Hepatic stellate cell (primary cell): Measurements from ENCODE around the gene ARVCF.
"Not testable (repeated sequence)": the region's sequence is repeated elsewhere in the genome, so short reads cannot be mapped to it uniquely, and the experiment has no call there.

Source experiments
- DNase-seq: peaks from one replicate; pipeline ENCODE4 v3.0.0; 2011; ENCODE audit warnings: low spot score

Gene ARVCF

DNA sequence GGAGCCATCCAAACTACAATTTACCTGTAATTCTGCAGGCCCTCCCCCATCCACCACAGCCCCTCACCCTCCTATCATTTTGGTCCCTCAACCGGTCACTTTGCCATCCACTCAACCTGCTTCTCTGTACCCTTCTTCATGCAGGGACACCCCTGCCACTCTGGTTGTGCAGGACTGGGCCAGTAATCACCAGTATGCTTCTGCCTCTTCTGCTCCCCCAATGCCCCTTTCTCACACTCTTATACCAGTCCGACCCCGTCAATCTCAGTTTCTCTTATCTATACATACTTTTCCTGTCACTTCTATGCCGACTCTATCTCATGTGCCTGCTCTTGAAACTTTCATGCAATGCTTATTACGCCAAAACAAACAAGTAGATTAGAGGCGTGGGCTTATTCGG lies 80.1 kb downstream of the ARVCF start:
- DNase-seq: no peak

DNA sequence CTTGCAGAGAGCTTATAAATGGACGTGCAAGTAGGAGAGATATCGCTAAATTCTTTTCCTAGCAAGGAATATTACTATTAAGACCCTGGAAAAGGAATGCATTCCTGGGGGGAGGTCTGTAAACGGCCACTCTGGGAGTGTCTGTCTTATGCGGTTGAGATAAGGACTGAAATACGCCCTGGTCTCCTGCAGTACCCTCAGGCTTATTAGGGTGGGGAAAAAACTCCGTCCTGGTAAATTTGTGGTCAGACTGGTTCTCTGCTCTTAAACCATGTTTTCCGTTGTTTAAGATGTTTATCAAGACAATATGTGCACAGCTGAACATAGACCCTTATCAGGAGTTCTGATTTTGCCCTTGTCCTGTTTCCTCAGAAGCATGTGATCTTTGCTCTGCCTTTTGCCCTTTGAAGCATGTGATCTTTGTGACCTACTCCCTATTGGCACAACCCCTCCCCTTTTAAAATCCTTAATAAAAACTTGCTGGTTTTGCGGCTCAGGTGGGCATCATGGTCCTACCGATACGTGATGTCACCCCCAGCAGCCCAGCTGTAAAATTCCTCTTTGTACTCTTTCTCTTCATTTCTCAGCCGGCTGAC lies 81.4 kb downstream of the ARVCF start:
- DNase-seq: not testable (repeated sequence)

DNA sequence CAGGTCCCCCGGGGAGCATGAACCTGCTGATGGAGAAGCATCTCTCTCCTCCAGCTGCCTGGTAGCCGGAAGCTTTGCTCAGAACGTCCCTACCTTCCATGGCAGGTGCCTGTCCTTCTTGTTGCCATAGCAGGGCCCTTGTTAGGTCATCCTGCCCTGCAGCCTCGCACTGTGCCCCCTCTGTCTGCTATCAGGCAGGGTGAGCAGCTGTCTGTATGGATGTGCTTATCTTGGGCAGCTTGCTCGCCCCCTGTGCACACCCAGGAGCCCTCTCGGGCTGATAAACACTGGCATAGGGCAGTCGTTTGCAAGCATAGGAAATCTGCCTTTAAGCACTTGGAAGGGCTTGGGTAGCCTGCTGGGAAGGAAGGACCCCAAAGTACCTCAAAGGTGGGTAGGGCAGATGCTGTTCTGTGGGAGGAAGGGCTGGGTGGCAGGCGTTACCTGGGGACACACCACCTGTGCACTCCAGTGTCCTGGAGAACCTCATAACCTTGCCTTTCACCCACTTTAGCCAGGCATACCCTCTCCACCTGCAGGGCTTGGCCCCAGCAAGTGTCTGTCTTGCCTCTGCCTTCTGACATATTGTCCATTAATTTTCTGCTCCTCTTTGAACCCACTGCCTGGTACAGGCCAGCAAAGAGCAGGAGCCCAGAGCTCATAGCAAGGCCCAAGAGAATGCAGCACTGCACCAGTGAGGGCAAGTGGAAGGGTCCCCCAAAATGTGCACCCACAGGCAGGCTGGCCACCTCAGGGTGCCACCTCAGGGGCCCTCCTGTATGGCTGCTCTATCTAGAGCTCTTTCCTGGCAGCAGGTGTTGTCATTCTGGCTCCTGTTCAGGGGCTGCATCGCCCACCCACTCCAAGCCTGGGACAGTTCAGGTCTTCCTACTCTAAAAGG lies 83.0 kb downstream of the ARVCF start:
- DNase-seq: no peak

DNA sequence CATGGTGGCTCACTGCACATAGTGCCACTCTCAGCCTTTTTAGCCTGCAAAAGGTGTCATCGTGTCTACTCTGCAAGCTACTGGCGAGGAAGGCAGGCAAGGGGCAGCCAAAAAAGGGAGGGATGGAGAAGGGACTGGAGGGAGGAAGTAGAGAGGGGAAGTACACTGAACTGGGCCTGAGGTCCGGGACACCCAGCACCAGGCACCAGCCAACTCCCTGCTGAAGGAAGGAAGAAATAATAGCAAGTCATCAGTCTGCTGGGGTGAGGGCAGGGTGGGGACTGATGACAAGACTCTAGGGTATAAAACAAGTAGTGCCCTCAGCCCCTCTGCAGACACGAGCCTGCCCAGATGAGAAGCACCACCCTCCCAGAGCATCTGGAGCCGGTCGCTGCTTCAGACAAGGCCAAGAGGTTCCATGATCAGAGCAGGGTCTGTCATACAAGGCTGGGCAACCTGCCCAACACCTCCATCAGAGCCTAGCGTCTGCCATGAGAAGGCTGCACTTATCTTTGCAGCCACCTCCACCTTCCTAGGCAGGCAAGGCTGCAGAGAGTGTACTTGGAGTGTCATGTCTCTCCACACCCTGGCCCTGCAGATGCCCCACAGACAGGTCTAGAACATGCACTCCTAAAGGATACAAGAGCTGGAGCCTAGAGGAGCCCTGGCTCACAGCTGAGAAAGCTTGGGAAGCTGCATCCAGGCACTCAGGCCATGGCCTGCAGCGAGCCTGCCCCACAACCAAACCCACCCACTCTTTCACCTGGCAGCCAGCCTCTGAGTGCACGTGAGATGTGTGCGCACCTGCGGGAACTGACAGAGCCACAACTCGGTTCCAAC lies 84.0 kb downstream of the ARVCF start:
- no peak for DNase-seq

DNA sequence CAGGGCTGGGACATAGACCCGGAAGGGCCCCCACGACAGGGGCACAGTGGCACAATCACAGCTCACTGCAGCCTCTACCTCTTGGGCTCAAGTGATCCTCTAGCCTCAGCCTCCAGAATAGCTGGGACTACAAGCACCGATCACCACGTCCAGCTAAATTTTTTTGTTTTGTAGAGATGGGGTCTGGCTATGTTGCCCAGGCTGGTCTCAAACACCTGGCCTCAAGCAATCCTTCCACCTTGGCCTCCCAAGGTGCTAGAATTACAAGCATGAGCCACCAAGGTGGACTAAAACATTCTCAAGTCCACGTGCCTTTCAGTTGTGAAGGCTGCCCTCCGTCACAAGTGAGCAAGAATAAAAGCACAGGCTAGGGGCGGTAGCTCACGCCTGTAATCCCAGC lies 85.1 kb downstream of the ARVCF start:
- DNase-seq: no peak

DNA sequence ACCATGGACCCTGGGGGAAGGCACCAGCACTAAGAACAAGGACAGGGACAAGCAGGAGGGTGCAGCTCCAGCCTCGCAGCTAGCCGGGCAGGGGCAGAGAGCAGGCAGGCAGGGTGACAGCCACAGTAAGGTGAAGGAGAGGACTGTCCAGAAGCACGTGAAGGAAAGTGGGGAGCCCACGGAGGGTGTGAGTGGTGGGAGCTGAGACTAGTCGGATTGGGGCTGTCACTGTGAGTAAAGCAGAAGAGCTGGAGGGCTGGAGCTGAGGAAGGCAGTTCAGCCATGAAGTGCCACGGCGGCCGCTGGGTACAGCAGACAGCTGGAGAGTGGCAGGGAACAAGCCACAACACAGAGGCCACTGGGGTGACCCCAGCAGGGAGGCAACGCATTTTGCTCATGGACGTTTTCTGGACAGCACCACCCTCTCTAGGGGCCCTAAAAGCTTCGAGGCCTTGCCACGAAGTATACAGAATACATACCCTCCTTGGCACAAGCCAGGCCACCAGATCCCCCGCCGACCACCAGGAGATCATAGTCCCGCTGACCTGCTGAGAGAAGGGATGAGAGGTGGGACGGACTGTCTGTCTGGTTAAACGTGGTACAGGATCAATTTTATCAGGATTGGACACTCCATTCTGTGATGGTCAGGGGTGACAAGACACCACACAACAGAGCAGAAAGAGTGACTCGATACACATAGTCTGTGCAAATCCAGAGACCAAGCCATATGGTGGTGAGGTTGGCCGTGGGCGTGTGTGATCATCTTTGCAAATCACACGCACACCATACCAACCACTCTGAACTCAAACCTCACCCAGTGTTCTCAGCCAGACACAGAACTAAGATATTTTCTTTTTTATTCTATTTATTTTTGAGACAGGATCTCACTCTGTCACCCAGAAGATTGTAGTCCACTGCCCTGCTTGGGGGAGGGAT lies 85.8 kb downstream of the ARVCF start:
- no peak for DNase-seq

DNA sequence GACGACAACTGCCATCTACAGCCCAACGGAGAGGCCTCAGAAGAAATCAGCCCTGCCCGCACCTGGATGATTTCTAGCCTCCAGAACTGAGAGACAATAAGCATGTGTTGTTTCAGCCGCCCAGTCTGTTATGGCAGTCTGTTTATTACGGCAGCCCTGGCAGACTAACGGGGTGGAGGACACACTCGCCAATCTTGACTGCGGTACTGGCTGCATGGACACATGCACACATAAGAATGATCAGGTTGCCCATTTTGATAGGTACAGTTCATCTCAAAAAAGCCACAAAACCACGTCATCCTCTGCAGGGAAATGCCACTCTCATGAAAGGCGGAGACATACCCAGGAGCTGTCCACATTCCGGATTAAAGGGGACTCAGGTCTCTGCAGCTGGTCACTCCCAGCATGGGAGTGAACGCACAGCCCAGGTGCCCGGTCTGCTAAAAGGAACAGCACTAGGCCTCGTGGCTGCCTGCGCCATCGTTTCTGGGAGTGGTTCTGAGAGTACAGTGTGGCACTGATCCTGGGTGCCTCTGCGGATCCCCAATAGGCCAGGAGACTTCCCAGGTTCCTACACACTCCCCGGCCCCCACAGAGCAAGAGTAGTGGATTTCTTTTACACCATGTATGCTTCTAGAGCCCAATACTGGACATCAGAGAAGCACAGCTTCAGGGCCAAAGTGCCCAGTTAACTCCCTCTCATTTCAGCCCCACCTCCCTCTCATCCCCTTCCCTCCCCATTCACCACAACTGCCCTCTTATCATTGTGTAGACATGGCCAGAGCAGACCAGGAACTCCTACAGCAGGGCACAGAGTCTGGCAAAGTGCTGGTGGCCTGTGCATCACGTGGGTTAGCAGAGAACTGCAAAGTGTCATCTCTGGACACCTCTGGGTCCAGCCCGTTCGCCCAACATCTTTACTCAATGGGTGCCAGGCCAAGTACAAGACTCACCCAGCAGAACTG lies 86.8 kb downstream of the ARVCF start:
- no peak for DNase-seq

DNA sequence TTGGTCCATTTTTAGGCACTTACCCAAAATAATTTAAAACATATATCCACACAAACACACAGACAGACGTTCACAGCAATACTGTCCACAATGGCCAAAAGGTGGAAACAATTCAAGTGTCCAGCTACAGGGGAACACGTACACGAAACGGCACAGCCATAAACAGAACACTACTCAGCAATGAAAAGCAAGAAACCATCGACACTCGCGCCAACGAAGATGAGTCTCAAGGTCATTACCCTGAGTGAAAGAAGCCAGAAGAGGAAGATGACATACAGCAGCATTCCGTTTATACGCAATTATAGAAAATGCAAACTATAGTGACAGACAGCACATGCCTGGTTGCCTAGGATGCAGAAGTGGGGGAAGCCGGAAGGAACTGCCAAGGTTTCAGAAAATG lies 88.4 kb downstream of the ARVCF start:
- DNase-seq: no peak

DNA sequence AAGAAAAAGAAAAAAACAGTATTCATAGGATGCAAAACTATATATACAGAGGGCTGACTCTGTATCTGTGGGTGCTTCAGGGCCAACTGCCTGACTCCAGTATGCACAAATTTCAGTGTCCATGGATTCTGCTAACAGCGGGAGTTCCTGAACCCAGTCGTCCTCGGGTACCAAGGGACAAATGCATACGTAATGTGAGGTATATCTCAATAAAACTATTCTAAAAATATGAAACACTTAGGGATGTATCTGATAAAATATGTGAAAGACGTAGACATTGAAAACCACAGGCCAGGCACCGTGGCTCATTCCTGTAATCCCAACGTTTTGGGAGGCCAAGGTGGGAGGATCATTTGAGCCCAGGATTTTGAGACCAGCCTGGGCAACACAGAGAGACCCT lies 88.9 kb downstream of the ARVCF start:
- DNase-seq: no peak

DNA sequence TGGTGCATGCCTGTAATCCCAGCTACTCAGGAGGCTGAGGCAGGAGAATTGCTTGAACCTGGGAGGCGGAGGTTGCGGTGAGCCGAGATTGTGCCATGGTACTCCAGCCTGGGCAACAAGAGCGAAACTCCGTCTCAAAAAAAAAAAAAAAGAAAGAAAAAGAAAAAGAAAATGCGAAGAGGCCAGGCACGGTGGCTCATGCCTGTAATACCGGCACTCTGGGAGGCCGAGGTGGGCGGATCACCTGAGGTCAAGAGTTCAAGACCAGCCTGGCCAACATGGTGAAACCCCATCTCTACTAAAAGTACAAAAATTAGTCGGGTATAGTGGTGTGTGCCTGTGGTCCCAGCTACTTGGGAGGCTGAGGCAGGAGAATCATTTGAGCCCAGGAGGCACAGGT lies 90.6 kb downstream of the ARVCF start:
- not testable (repeated sequence) for DNase-seq

DNA sequence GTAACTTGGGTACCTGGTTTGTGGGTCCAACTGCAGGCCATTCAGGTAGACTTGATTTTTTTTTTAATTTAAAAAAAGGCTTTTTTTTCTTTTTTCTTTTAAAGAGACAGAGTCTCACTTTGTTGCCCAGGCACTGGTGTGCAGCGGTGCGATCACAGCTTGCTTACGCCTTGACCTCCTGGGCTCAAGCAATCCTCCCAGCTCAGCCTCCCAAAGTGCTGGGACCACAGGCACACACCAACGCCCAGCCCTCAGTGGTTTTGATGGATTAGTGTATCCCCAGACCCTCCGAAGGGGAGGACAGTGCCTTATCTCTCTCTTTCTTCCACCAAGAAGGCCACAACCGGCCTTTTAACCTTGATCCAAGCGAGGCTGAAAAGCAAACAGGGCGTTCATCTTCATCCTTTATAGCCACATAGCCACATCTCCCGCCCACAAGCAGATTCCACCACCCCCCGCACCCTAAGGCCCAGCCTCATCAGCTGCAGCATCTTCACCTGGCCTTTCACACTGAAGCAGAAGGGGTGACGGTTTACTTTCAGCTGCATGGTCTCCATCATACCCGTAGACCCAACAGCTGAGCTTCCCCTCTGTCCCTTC lies 92.6 kb downstream of the ARVCF start:
- DNase-seq: no peak

DNA sequence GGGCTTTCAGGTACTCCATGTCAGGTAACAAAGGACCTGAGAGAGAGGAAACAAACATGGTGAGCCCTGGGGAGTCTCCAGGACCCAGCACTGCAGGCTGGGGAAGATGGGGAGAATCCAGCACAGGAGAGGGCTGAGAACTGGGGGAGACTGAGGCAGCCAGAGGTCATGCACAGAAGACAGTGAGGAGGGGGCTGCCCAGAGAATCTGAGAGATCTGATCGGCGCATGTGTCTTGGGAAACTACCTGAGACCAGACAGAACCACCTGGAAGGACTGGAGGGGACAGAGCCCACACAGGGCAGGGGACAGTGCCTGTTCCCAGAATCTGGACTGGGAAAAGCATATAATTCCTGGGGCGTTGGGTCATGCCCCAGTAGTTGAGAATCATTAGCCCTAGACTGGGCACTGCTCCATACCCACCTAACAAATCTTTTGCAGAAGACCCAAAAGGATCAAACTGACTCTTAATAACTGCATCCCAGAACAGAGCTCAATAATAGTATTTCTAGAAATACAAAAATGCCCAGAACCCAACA lies 95.0 kb downstream of the ARVCF start:
- DNase-seq: no peak
